GM13976 (cell line): Measurements from ENCODE around the gene CDH22.

Experiments used
- DNase-seq: peaks from one replicate; pipeline ENCODE4 v3.0.0; 2012; ENCODE audit warnings: low spot score
- CTCF ChIP-seq: IDR thresholded peaks from 2 replicates; pipeline ENCODE4 v1.5.1; 2012; ENCODE audit warnings: borderline replicate concordance, mild to moderate bottlenecking; ENCODE audit not compliant: insufficient read depth; ENCODE audit errors: extremely low read depth, missing control alignments, control extremely low read depth
- in situ Hi-C: fragments of 300-500 bp; cut with MboI; formaldehyde crosslinking; loops from one replicate; pipeline ENCODE4 v1.12.0; 2022; ENCODE audit warnings: low sequenced_read_pairs, mixed read lengths, inconsistent platforms; ENCODE audit not compliant: unreplicated experiment

Gene CDH22

DNA sequence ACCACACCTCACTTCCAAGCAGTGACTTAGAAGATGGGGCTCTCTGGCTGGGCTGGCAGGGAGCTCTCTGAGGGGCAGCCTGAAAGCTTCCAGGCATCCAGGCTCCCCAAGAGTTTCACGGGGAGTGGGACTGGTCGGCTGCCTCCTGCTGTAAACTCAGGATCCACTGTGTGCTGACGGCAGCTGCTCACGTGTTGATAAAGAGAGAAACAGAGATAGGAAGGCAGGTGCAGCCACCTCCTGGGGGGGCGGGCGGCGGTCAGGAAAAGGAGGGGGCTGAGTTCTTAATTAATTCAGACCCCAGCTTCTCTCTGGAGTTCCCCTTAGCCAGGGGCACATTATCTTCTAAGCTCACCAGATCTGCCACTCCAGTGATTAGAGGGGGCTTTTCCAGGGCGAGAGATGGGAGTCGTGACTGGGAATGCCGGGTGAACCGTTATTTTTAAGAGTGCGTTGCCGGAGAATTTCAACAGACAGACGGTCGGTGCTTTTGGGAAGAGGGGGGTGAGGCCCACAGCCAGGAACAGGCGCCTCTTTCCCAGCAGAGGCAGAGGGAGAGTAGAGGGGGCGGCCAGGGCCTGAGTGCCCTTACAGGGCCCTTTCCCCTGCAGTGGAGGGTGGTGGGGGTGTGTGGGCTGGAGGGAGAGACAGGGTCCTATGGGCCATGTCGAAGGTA, 119.3 kb downstream of the CDH22 start:
- TF ChIP-seq CTCF, result no peak
- in situ Hi-C loops, result no loop called here
- no peak for DNase-seq

- in situ Hi-C loops, result no loop called here
- no peak for DNase-seq
- no peak for TF ChIP-seq CTCF
Measured at GRCh38 chr20:46186210-46186609, 122.1 kb downstream of the CDH22 start.

GRCh38 chr20:46185353-46185752, 122.9 kb downstream of the CDH22 start:
- in situ Hi-C loops, result no loop called here

DNA sequence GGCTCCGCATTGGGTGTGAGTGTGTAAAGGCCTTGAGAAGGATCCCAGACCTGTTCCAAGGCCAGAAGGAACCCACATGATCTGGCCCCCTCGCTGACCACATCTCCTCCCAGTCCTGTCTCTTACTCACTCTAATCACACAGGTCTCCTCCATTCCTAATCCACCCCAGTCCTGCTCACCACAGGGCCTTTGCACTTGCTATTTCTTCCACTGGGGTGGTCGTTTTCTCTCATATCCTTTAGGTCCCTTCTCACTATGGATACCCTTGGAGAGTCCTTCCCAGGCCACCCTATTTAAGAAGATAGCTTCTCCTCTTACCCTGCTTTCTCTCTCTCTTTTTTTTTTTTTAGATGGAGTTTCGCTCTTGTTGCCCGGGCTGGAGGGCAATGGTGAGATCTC, 124.5 kb downstream of the CDH22 start:
- TF ChIP-seq CTCF, result no peak
- in situ Hi-C loops, result no loop called here
- no peak for DNase-seq

More at GRCh38 chr20:46185353-46185752, 122.9 kb downstream of the CDH22 start:
- no peak for DNase-seq
- TF ChIP-seq CTCF, result no peak

DNA sequence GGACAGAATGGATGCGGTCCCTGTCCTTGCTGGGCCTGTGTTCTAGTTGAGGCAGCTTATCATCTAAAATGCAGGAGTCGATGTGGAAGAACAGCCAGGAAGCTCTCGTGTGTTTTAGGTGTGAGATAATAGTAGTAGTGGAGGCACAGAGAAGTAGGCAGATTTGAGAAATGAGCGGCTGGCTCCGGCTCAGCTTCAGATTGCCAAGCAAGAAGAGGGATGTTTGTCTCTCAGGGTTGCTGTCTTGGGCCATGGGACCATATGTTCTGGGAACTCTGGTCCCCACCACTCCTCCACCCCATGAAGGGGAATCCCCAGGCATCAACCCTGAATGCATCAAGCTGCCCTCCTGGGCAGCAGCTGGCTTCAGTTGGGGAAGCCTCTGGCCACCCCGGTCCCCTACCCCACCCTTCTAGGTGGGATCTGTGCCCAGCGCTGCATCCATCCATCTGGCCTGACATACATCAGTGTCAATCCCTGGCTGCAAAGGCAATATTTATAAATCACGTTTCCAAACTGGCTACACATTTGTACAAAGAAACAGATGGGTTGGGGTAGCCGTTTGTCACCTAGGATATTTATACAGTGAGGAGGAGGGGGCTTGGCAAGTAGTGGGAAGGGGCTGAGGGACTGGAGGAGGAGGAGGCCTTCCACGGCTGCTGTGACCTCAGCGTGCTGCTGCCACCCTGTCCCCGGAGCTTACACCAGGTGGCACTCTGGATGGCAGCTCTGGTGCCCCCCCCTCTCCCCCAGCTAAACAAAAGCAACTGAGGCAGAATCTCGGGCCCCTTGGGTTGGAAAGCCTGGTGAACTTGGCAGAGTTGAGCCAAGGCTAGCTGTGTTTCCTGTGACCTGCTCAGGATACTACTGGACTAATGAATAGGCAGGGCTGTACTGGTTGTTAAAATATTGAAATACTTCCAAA, 125.8 kb downstream of the CDH22 start:
- in situ Hi-C loops, result no loop called here
- TF ChIP-seq CTCF, result no peak
- no peak for DNase-seq

- DNase-seq, result no peak
- in situ Hi-C loops, result no loop called here
- TF ChIP-seq CTCF, result no peak
Measured at GRCh38 chr20:46179862-46180261, 128.4 kb downstream of the CDH22 start.
